NCI-H82 (cell line): ENCODE results near the gene RAB5B.

Source experiments
- DNase-seq: peaks from one replicate; lab custom pipeline; 2025; lab: John Stamatoyannopoulos, UW

The RAB5B gene

GRCh38 chr12:55973599-55974307, at the start of gene RAB5B:
TSS of gene RAB5B (plus strand) at chr12:55974078. CDS start at chr12:55986961, 12,883 bp downstream.
- peak; percentile 100 for DNase-seq

GRCh38 chr12:55925371-55925770, 48.5 kb upstream of the RAB5B start:
- DNase-seq, result no peak

- DNase-seq, result no peak
Measured at GRCh38 chr12:55925870-55926737, 47.8 kb upstream of the RAB5B start.

- peak; percentile 95 for DNase-seq
Measured at GRCh38 chr12:55926738-55927587, 46.9 kb upstream of the RAB5B start.

GRCh38 chr12:55927588-55928502, 46.0 kb upstream of the RAB5B start, which contains the start of gene PYM1:
TSS of gene PYM1 (minus strand) at chr12:55927894. CDS start at chr12:55927761, 133 bp downstream.
- DNase-seq, result peak; percentile 92

GRCh38 chr12:55929306-55929791, 44.5 kb upstream of the RAB5B start:
- no peak for DNase-seq

GRCh38 chr12:55930771-55931316, 43.0 kb upstream of the RAB5B start, which contains the start of gene DGKA:
TSS of gene DGKA (plus strand) at chr12:55931162. CDS start at chr12:55936504, 5,342 bp downstream.
- DNase-seq, result peak; percentile 70

GRCh38 chr12:55931317-55931779, 42.5 kb upstream of the RAB5B start:
- no peak for DNase-seq

GRCh38 chr12:55931780-55932550, 41.9 kb upstream of the RAB5B start:
- peak; percentile 52 for DNase-seq

GRCh38 chr12:55932551-55932910, 41.3 kb upstream of the RAB5B start:
- DNase-seq, result no peak

- DNase-seq, result no peak
Measured at GRCh38 chr12:55933169-55933798, 40.6 kb upstream of the RAB5B start.

GRCh38 chr12:55933799-55934742, 39.8 kb upstream of the RAB5B start:
- DNase-seq, result peak; percentile 65

GRCh38 chr12:55934773-55935172, 39.1 kb upstream of the RAB5B start:
- peak; percentile 35 for DNase-seq

GRCh38 chr12:55935738-55936151, 38.1 kb upstream of the RAB5B start:
- no peak for DNase-seq

- DNase-seq, result no peak
Measured at GRCh38 chr12:55937981-55938380, 35.9 kb upstream of the RAB5B start.

- DNase-seq, result no peak
Measured at GRCh38 chr12:55938826-55939501, 34.9 kb upstream of the RAB5B start.

- peak; percentile 89 for DNase-seq
Measured at GRCh38 chr12:55940065-55940732, 33.7 kb upstream of the RAB5B start.
